OCI-LY3 (cell line): Measurements from ENCODE around the gene PDGFC.

Source experiments
- EZH2phosphoT487 ChIP-seq: fragments of 200-600 bp; shearing (Covaris generic); IDR thresholded peaks from 2 replicates; pipeline ENCODE4 v1.6.1; 2018; ENCODE audit warnings: antibody characterized with exemption, mixed run types, low read depth
- TF ChIP-seq, protein P1 (sequence below): fragments of 200-600, 300-600 bp; sonication (generic); IDR thresholded peaks from 2 replicates; pipeline ENCODE4 v1.5.1; 2014; ENCODE audit warnings: antibody characterized with exemption, low read length, low read depth

DNA sequence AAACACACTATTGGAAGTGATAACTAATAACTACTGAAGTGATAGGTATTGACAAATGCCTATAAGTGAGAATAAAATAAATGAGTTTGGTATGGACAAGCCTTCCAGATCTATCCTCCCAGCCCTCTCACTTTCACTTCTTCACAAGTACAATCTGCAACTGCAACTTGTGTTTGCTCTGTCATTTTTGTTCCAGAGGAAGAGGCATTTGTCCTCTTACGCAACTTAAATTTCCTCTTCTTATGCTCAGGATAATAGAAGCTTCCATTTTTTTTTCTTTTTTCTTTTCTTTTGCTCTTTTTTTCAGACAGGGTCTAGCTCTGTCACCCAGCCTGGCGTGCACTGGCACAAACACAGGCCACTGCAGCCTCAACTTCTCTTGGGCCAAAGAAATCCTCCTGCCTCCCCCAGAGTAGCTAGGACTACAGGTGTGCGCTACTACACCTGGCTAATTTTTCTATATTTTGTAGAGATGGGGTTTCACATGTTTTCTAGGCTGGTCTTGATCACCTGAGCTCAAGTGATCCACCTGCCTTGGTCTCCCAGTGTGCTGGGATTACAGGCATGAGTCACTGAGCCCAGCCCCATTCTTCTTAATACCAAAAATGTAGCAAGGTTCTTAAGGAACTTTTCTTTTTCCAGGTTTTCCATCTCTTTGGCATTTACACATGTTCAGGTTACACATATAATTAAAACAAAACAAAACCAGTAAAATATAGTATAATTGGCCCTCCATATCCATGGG lies 73.1 kb downstream of the PDGFC start:
- TF ChIP-seq, protein P1, sequence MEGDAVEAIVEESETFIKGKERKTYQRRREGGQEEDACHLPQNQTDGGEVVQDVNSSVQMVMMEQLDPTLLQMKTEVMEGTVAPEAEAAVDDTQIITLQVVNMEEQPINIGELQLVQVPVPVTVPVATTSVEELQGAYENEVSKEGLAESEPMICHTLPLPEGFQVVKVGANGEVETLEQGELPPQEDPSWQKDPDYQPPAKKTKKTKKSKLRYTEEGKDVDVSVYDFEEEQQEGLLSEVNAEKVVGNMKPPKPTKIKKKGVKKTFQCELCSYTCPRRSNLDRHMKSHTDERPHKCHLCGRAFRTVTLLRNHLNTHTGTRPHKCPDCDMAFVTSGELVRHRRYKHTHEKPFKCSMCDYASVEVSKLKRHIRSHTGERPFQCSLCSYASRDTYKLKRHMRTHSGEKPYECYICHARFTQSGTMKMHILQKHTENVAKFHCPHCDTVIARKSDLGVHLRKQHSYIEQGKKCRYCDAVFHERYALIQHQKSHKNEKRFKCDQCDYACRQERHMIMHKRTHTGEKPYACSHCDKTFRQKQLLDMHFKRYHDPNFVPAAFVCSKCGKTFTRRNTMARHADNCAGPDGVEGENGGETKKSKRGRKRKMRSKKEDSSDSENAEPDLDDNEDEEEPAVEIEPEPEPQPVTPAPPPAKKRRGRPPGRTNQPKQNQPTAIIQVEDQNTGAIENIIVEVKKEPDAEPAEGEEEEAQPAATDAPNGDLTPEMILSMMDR: no peak
- TF ChIP-seq EZH2phosphoT487: no peak
